SK-N-SH (cell line): Measurements from ENCODE around the gene HBG2.
"Not testable (repeated sequence)": the region's sequence is repeated elsewhere in the genome, so short reads cannot be mapped to it uniquely, and the experiment has no call there.

ENCODE experiments used
- CHD2 ChIP-seq: fragments of 150-350 bp; IDR thresholded peaks from 2 replicates; pipeline ENCODE4 v1.6.1; 2018; ENCODE audit warnings: low read length; ENCODE audit not compliant: partially characterized antibody
- CTCF ChIP-seq: fragments of 200-600 bp; sonication (generic); IDR thresholded peaks from 2 replicates; pipeline ENCODE4 v1.6.1; 2017; ENCODE audit warnings: antibody characterized with exemption, mild to moderate bottlenecking, moderate library complexity
- FOSL2 ChIP-seq: IDR thresholded peaks from 2 replicates; pipeline ENCODE4 v1.4.0; 2012; ENCODE audit warnings: low read depth, mild to moderate bottlenecking, moderate library complexity, borderline replicate concordance
- MEF2A ChIP-seq: IDR thresholded peaks from 2 replicates; pipeline ENCODE4 v1.4.0; 2012; ENCODE audit warnings: low read depth, borderline replicate concordance
- MXI1 ChIP-seq: IDR thresholded peaks from 2 replicates; pipeline ENCODE4 v1.6.1; 2012; ENCODE audit warnings: mild to moderate bottlenecking, low read depth, low read length, improper control_type of control experiment
- NFIC ChIP-seq: IDR thresholded peaks from 2 replicates; pipeline ENCODE4 v1.4.0; 2012; ENCODE audit warnings: borderline replicate concordance
- REST ChIP-seq: IDR thresholded peaks from 2 replicates; pipeline ENCODE4 v1.6.1; 2012; ENCODE audit warnings: mild to moderate bottlenecking, low read depth, low read length, moderate library complexity
- TAF1 ChIP-seq: IDR thresholded peaks from 2 replicates; pipeline ENCODE4 v1.6.1; 2012; ENCODE audit warnings: low read depth, mild to moderate bottlenecking, low read length, moderate library complexity, borderline replicate concordance

- TF ChIP-seq CTCF, CHD2, REST, MXI1, MEF2A, NFIC, TAF1, FOSL2: not testable (repeated sequence)
These were observed 39.9 kb upstream of the HBG2 start for GRCh38 chr11:5294342-5294995.
